WTC11 (cell line): ENCODE results near the gene FER1L5. TPM values are rescaled to one million over a fixed set of nuclear protein-coding genes. Genes with fewer than 3 reads are reported as not detected.

ENCODE experiments used
- ATAC-seq: fragments of 200-7000 bp; cut with Tn5 transposase; 2 replicates; pipeline ENCODE4 v1.10.0; 2021; ENCODE audit warnings: mild to moderate bottlenecking, moderate library complexity
- CTCF ChIA-PET: fragments of 300-600 bp; sonication (Branson Sonifier 250); formaldehyde crosslinking; loops from one replicate; lab custom pipeline; 2021; ENCODE audit warnings: antibody characterized with exemption; lab: Charles Lee
- POLR2A ChIA-PET: fragments of 350-600 bp; sonication (Branson Sonifier 250); formaldehyde crosslinking; loops from one replicate; lab custom pipeline; 2021; ENCODE audit warnings: antibody characterized with exemption; lab: Charles Lee
- DNase-seq: peaks from one replicate; pipeline ENCODE4 v3.0.0; 2021; ENCODE audit warnings: low spot score
- H3K27ac Mint-ChIP-seq: 2 replicates; pipeline ENCODE4 v1.8.0; 2021; ENCODE audit warnings: mixed read lengths
- H3K27me3 Mint-ChIP-seq: 2 replicates; pipeline ENCODE4 v1.8.0; 2021; ENCODE audit warnings: low read depth, mild to moderate bottlenecking, moderate library complexity, mixed read lengths
- H3K36me3 Mint-ChIP-seq: 2 replicates; pipeline ENCODE4 v1.8.0; 2021; ENCODE audit warnings: mixed read lengths
- H3K4me1 Mint-ChIP-seq: 2 replicates; pipeline ENCODE4 v1.8.0; 2022; ENCODE audit warnings: mixed read lengths
- H3K4me3 Mint-ChIP-seq: 2 replicates; pipeline ENCODE4 v1.8.0; 2021; ENCODE audit warnings: mild to moderate bottlenecking, moderate library complexity, mixed read lengths
- H3K9me3 Mint-ChIP-seq: 2 replicates; pipeline ENCODE4 v1.8.0; 2021; ENCODE audit warnings: mixed read lengths
- ATF2 ChIP-seq: sonication (generic); formaldehyde crosslinking; IDR thresholded peaks from 2 replicates; pipeline ENCODE4 v1.8.1; 2022; ENCODE audit warnings: low read depth, missing genetic modification reagents, borderline replicate concordance
- CBFB ChIP-seq: sonication (generic); formaldehyde crosslinking; IDR thresholded peaks from 2 replicates; pipeline ENCODE4 v1.8.1; 2022; ENCODE audit warnings: mild to moderate bottlenecking, low read depth, missing genetic modification reagents
- CDX4 ChIP-seq: fragments of 250-450 bp; sonication (Bioruptor Pico); IDR thresholded peaks from 2 replicates; pipeline ENCODE4 v1.9.0; 2021; ENCODE audit warnings: moderate library complexity, mild to moderate bottlenecking, inconsistent platforms, borderline replicate concordance
- CREM ChIP-seq: sonication (generic); formaldehyde crosslinking; IDR thresholded peaks from 2 replicates; pipeline ENCODE4 v1.8.1; 2022; ENCODE audit warnings: mild to moderate bottlenecking, missing genetic modification reagents, moderate library complexity
- CTCF ChIP-seq: fragments of 200-600 bp; IDR thresholded peaks from 2 replicates; pipeline ENCODE4 v1.8.0; 2022; ENCODE audit warnings: antibody characterized with exemption
- ELF4 ChIP-seq: sonication (generic); formaldehyde crosslinking; IDR thresholded peaks from 2 replicates; pipeline ENCODE4 v1.8.1; 2022; ENCODE audit warnings: low read depth, mild to moderate bottlenecking, moderate library complexity, missing genetic modification reagents
- ESRRA ChIP-seq: sonication (generic); formaldehyde crosslinking; IDR thresholded peaks from 2 replicates; pipeline ENCODE4 v1.8.1; 2022; ENCODE audit warnings: mild to moderate bottlenecking, missing genetic modification reagents, borderline replicate concordance
- FOXP4 ChIP-seq: sonication (generic); formaldehyde crosslinking; IDR thresholded peaks from 2 replicates; pipeline ENCODE4 v1.8.0; 2022; ENCODE audit warnings: mild to moderate bottlenecking, missing genetic modification reagents
- MYBL2 ChIP-seq: sonication (generic); formaldehyde crosslinking; IDR thresholded peaks from 2 replicates; pipeline ENCODE4 v1.8.1; 2023; ENCODE audit warnings: mild to moderate bottlenecking, moderate library complexity, missing genetic modification reagents
- NR3C1 ChIP-seq: sonication (generic); formaldehyde crosslinking; conservative IDR thresholded peaks from 2 replicates; pipeline ENCODE4 v1.8.1; 2023; ENCODE audit warnings: low read depth, mild to moderate bottlenecking, missing genetic modification reagents
- PREB ChIP-seq: sonication (generic); formaldehyde crosslinking; IDR thresholded peaks from 2 replicates; pipeline ENCODE4 v1.8.1; 2022; ENCODE audit warnings: mild to moderate bottlenecking, missing genetic modification reagents, moderate library complexity, borderline replicate concordance
- ZBTB21 ChIP-seq: sonication (generic); formaldehyde crosslinking; IDR thresholded peaks from 2 replicates; pipeline ENCODE4 v1.8.1; 2023; ENCODE audit warnings: mild to moderate bottlenecking, missing genetic modification reagents, borderline replicate concordance
- ZBTB43 ChIP-seq: sonication (generic); formaldehyde crosslinking; IDR thresholded peaks from 2 replicates; pipeline ENCODE4 v1.8.1; 2023; ENCODE audit warnings: mild to moderate bottlenecking, missing genetic modification reagents
- ZMAT4 ChIP-seq: fragments of 250-450 bp; sonication (Bioruptor Pico); IDR thresholded peaks from 2 replicates; pipeline ENCODE4 v1.9.0; 2021; ENCODE audit warnings: mild to moderate bottlenecking
- ZNF512 ChIP-seq: sonication (generic); formaldehyde crosslinking; IDR thresholded peaks from 2 replicates; pipeline ENCODE4 v1.8.1; 2022; ENCODE audit warnings: missing genetic modification reagents, borderline replicate concordance
- ZSCAN18 ChIP-seq: fragments of 250-450 bp; sonication (Bioruptor Pico); IDR thresholded peaks from 2 replicates; pipeline ENCODE4 v2.1.2; 2022; ENCODE audit warnings: mild to moderate bottlenecking, moderate library complexity
- total RNA-seq: library from RNA; stranded (reverse); gene quantifications from 3 replicates; pipeline ENCODE4 v1.2.3, GENCODE V29; 2021

The FER1L5 gene
- total RNA-seq, 1 experiment from 2014 or later, result 1.4 TPM

GRCh38 chr2:96625571-96626552, 16.7 kb upstream of the FER1L5 start:
- no peak overlapping the region for H3K4me3 Mint-ChIP-seq
- CTCF ChIA-PET, result no interaction called here
- no peaks in the 10 kb centered on the region for H3K27me3 Mint-ChIP-seq
- DNase-seq, result no peak
- TF ChIP-seq ELF4 (CRISPR knock-in tag) (no peak), CTCF (no peak), CBFB (no peak), ATF2 (no peak), CDX4 (CRISPR knock-in tag) (no peak), PREB (CRISPR knock-in tag) (no peak), ZBTB21 (CRISPR knock-in tag) (no peak), ZNF512 (CRISPR knock-in tag) (no peak), ZSCAN18 (no peak), ZBTB43 (CRISPR knock-in tag) (no peak), ZMAT4 (CRISPR knock-in tag) (no peak), ESRRA (CRISPR knock-in tag) (no peak)
- TF ChIP-seq, all 79 proteins: peak for 0
- no peak for ATAC-seq
- POLR2A ChIA-PET, result interaction anchor here (0.6 kb wide), 1 partner anchor 363 kb away, joined by 7 read pairs; no protein-coding TSS in a partner anchor
- H3K4me1 Mint-ChIP-seq, result no peaks in the 10 kb centered on the region
- H3K36me3 Mint-ChIP-seq, result peaks cover 31% of the 10 kb centered on the region
- no peaks in the 10 kb centered on the region for H3K9me3 Mint-ChIP-seq
- no peak overlapping the region for H3K27ac Mint-ChIP-seq

GRCh38 chr2:96626553-96626942, 16.0 kb upstream of the FER1L5 start:
- H3K27ac Mint-ChIP-seq, result no peak overlapping the region
- ChIA-PET CTCF (no interaction called here), POLR2A (no interaction called here)
- ATAC-seq (no peak), DNase-seq (no peak)
- peaks cover 37% of the 10 kb centered on the region for H3K36me3 Mint-ChIP-seq
- no peaks in the 10 kb centered on the region for H3K27me3 Mint-ChIP-seq
- H3K9me3 Mint-ChIP-seq, result no peaks in the 10 kb centered on the region
- no peak overlapping the region for H3K4me3 Mint-ChIP-seq
- no peaks in the 10 kb centered on the region for H3K4me1 Mint-ChIP-seq
- TF ChIP-seq CREM, result no peak
- TF ChIP-seq MYBL2 (CRISPR knock-in tag), result no peak
- no peak for TF ChIP-seq FOXP4 (CRISPR knock-in tag)
- TF ChIP-seq NR3C1 (CRISPR knock-in tag), result no peak
